T-helper 1 cell (primary cell): ENCODE results near the gene INTU.
"Not testable (repeated sequence)": the region's sequence is repeated elsewhere in the genome, so short reads cannot be mapped to it uniquely, and the experiment has no call there.

ENCODE experiments used
- DNase-seq, 5 donors: peaks; one replicate each; pipeline ENCODE4 v3.0.0-alpha.2; 2012 to 2020

INTU gene

GRCh38 chr4:127643791-127644190 is 11.0 kb downstream of the INTU start:
- no peak for DNase-seq

DNA sequence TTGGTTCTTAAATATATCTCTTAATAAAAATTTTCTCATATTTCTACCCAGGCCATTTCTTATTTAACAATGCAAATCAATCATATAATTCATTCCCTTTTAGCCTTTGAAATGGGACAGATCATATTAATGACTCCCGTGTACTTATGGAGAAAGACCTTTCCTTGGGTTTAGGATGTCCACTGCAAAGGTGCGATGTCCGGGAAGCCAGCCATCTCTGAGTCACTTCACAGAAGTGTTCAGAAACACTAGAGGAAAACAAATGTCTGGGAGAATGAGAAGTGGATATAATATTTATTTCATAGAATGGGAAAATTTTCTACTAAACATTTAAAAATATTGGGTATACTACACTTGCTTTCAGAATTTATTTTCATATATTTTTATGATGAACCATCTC is 15.3 kb downstream of the INTU start:
- DNase-seq = no peak

- not testable (repeated sequence) for DNase-seq
Measured at GRCh38 chr4:127655590-127655989, 22.8 kb downstream of the INTU start.

DNA sequence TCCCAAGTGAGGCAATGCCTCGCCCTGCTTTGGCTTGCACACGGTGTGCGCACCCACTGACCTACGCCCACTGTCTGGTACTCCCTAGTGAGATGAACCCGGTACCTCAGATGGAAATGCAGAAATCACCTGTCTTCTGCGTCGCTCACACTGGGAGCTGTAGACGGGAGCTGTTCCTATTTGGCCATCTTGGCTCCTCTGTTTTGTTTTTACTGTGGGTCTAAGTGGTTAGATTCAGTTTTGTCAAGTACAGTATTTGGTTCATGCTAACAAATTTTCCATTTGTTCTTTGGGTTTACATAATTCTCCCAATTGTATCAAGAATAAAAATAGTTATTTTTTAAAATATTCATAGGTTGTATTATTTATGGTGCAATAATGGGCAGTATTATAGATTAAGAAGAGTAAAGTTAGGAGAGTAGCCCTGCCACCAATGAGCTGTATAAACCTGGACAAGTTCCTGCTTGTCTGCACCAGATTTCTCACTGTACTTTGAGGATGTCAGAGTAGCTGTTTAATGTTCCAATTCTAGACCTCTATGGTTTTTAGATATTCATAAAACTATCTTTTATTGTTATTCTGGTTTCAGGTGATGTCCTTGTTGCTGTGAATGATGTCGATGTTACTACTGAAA is 23.4 kb downstream of the INTU start:
- no peak for DNase-seq

DNA sequence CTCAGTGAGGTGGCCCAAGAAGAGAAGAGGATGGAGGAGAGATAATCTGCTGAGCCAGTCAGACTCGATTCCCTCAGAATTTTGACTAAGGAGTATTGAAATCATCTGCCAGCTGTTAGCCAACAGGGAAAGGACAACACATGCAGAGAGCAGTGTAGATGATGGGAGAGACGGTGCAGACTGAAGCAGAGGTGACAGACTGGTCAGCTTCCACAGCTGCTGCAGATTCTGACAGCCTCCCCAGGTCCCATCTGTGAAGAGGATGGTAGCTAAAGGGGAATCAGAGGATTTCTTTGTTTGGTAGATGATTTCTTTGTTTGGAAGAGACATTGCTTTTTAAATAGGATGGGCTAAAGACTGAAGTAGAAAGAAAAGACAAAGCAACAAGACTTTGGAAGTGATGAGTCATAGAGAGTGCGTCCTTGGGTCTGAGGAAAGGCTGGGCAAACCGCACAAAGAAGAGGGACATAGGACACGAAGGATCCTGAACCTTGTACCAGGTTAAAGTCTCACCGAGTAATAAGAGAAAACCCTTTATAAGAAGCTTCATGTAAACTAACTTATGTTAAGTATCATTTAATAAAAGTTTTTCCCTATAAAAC is 27.6 kb downstream of the INTU start:
- no peak for DNase-seq

GRCh38 chr4:127667116-127667515 is 34.4 kb downstream of the INTU start:
- no peak for DNase-seq

GRCh38 chr4:127667772-127668171 is 35.0 kb downstream of the INTU start:
- DNase-seq = no peak

GRCh38 chr4:127668770-127669169 is 36.0 kb downstream of the INTU start:
- no peak for DNase-seq

DNA sequence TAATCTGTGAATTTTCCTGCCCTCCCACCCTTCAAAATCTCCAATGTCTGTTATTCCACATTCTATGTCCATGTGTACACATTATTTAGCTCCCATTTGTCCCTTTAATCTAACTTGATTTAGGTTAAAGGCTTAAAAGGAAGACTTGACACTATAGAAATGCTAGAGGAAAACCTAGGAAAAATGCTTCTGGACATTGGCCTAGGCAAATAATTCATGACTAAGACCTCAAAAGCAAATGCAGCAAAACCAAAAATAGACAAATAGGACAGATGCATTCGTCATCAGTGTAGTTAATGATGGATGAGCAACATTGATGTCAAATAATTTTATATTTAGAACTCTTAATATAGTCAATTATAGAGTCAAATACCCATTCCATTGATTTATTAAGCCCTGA is 36.9 kb downstream of the INTU start:
- no peak for DNase-seq

- no peak for DNase-seq
Measured at GRCh38 chr4:127672111-127672510, 39.4 kb downstream of the INTU start.

- no peak for DNase-seq
Measured at GRCh38 chr4:127685292-127685691, 52.5 kb downstream of the INTU start.

GRCh38 chr4:127686658-127687057 is 53.9 kb downstream of the INTU start:
- no peak for DNase-seq

- no peak for DNase-seq
Measured at GRCh38 chr4:127687580-127687979, 54.8 kb downstream of the INTU start.

DNA sequence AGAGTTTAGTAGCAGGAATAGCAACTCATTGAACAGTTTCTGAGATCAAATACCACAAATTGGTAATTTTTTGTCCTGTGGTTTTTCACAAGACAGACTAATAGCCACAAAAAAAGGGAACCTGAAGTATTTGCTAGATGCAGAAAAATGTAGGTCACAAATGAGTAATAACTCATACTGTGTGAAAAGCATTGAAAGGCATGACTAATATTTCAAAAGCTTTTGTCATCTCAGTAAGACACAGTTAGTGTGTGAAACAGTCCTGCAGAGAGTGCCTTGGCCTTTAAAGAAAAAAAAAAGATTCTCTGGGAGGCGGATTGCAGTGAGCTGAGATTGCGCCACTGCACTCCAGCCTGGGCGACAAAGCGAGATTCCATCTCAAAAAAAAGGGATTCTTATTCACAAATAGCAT is 66.0 kb downstream of the INTU start:
- no peak for DNase-seq

- DNase-seq = no peak
Measured at GRCh38 chr4:127708985-127709384, 76.2 kb downstream of the INTU start.

DNA sequence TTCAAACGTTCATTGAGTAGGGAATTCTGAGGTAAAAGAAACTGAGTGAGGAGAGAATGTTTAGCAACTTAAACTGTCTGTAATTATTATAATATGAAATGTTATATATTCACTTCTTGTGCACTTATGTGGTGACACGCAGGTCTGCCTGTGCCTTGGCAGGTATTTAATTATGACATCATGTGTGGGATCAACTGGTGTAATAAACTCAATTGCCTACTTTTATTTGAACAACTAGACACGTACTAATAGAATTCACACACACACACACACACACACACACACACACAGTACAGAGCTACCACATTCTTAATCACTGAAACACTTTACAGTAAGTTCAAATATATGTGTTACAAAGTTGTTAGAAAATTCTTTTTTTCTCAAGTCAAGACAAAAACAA is 76.7 kb downstream of the INTU start:
- no peak for DNase-seq

GRCh38 chr4:127730142-127730913 is 97.6 kb downstream of the INTU start, which contains the start of gene SLC25A31:
Gene SLC25A31, plus strand, starts transcription at chr4:127730400. Its CDS starts 146 bp downstream, at chr4:127730546.
- no peak for DNase-seq

- DNase-seq = no peak
Measured at GRCh38 chr4:127731406-127731805, 98.6 kb downstream of the INTU start.

GRCh38 chr4:127732623-127733328 is 100.0 kb downstream of the INTU start:
- DNase-seq = no peak

GRCh38 chr4:127734976-127735375 is 102.2 kb downstream of the INTU start:
- DNase-seq = no peak

DNA sequence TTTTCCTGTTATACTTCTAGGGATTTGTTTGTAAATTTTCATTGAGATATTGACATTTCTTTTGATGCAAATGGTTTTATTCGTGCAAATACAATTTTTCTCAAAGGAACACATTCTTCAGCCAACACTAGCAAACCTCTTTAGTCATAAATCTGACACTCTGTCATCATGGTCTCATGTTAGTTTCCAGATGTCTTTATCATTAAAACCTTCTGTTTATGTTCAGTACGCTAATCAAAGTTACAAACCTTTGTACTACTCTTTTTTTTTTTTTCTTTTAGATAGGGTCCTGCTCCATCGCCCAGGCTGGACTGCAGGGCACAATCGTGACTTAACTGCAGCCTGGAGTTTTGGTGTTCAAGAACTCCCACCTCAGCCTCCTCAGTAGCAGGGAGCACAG is 104.5 kb downstream of the INTU start:
- no peak for DNase-seq

- no peak for DNase-seq
Measured at GRCh38 chr4:127741247-127741646, 108.5 kb downstream of the INTU start.

DNA sequence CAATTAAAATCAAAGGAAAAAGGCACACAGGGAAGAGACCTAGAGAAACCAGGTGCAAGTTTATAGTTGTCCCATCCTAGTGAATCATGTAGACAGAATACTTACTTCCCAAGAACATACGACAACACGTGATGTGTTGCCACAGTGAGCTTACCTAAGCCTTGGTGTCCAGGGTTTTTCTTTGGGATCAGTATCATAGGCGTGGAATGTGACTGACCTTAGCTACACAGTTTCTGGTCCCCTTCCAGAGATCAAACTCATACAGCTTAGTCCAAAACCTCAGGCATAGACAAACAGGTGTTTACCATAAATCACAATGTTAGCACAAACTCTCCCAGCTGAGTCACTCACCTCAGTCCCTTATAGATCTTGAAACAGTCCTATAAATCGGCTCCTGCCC is 115.1 kb downstream of the INTU start:
- DNase-seq = no peak
